Loucy (cell line): ENCODE results near the gene MYO18B.

Experiments
- EZH2phosphoT487 ChIP-seq: fragments of 200-600 bp; IDR thresholded peaks from 2 replicates; pipeline ENCODE4 v1.6.1; 2018; ENCODE audit warnings: antibody characterized with exemption, mild to moderate bottlenecking, moderate library complexity, borderline replicate concordance
- TF ChIP-seq, protein P1 (sequence below): fragments of 200-600 bp; sonication (generic); conservative IDR thresholded peaks from 2 replicates; pipeline ENCODE4 v1.5.1; 2014; ENCODE audit warnings: mild to moderate bottlenecking, antibody characterized with exemption, low read length

DNA sequence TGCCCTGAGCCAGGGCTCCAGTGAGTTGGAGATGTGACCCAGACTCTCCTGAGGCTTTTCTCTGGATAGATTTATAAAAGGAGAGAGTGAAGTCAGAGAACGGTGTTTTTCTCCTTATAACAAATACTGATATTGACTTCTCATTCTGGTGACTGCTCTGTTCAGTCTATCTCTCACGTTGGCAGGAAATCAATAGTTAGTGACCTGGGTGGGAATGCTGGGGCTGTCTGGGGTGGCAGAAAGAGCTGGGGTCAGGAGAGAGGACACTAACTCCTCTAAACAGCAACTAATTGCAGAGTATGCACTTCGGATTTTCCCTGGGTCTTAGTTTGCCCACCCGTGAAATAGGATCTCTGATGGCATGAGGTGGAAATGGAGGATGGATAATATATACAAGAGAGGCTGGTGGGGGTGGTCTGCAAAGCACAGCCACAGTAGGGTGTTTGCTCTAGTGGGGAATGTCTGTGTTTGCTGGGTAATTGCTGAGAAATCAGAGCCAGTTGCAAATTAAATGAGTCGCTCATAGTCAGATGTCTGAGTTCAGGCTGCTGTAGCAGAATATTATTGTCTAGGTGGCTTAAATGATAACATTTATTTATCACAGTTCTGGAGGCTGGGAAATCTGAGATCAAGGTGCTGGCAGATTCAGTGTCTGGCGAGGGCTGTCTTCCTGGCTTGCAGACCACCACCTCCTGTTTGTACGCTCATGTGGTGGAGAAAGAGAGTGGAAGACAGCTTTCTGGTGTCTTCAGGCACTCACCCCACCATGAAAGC is 167.8 kb downstream of the MYO18B start:
- TF ChIP-seq, protein P1, sequence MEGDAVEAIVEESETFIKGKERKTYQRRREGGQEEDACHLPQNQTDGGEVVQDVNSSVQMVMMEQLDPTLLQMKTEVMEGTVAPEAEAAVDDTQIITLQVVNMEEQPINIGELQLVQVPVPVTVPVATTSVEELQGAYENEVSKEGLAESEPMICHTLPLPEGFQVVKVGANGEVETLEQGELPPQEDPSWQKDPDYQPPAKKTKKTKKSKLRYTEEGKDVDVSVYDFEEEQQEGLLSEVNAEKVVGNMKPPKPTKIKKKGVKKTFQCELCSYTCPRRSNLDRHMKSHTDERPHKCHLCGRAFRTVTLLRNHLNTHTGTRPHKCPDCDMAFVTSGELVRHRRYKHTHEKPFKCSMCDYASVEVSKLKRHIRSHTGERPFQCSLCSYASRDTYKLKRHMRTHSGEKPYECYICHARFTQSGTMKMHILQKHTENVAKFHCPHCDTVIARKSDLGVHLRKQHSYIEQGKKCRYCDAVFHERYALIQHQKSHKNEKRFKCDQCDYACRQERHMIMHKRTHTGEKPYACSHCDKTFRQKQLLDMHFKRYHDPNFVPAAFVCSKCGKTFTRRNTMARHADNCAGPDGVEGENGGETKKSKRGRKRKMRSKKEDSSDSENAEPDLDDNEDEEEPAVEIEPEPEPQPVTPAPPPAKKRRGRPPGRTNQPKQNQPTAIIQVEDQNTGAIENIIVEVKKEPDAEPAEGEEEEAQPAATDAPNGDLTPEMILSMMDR = no peak
- TF ChIP-seq EZH2phosphoT487 = no peak
